ENCODE data around the gene FBXL15. TPM values are rescaled to one million over a fixed set of nuclear protein-coding genes. Genes with fewer than 3 reads are reported as not detected.
A peak's percentile ranks its signal among the peaks of the same experiment; 100 is the strongest.

FBXL15 gene
- total and polyA plus RNA-seq, 9 of the 15 experiments (the other 6 are each of a cell fraction or from before 2014, with no cell fraction given), result 0.08 to 25.9 (median 3.5) TPM

GRCh38 chr10:102420714-102421506 is at the start of gene FBXL15 (continued):
- no peak for TF ChIP-seq AFF1 (IDR thresholded peaks at IDR 0.05; ENCODE audit: low read depth in 1 of 2, partially characterized antibody in 2 of 2)
- TF ChIP-seq BCLAF1 (IDR thresholded peaks at IDR 0.05; ENCODE audit: borderline replicate concordance in 1 of 2, control insufficient read depth in 1 of 2, low read depth in 2 of 2, low read length in 1 of 2), result peak in 1 of 2 experiments; percentile 79; a peak in 1 of 4 replicates
- TF ChIP-seq TAF1 (IDR thresholded peaks at IDR 0.05; ENCODE audit: control insufficient read depth, extremely low read depth, insufficient read depth, low read length, severe bottlenecking), result peak; percentile 67
- no peak for TF ChIP-seq PYGO2 (tag; IDR thresholded peaks at IDR 0.05)
- TF ChIP-seq ZNF175 (CRISPR knock-in tag; IDR thresholded peaks at IDR 0.05; ENCODE audit: low read depth), result no peak
- no peak for TF ChIP-seq MEF2A (IDR thresholded peaks at IDR 0.05; ENCODE audit: control insufficient read depth, low read depth, low read length)
- no peak for TF ChIP-seq MAFF (IDR thresholded peaks at IDR 0.05; ENCODE audit: low read length)
- TF ChIP-seq MTA3 (IDR thresholded peaks at IDR 0.05; ENCODE audit: borderline replicate concordance), result peak; percentile 42; the same call in 1 of the 2 replicates
- TF ChIP-seq TAF9B (IDR thresholded peaks at IDR 0.05; ENCODE audit: partially characterized antibody), result no peak
- no peak for TF ChIP-seq COPS2 (conservative IDR thresholded peaks at IDR 0.05)
- no peak for TF ChIP-seq POLR3A (IDR thresholded peaks at IDR 0.05; ENCODE audit: borderline replicate concordance, extremely low read depth, insufficient read depth, insufficient read length)
- no peak for TF ChIP-seq CAMTA2 (CRISPR knock-in tag; conservative IDR thresholded peaks at IDR 0.05)
- TF ChIP-seq ZFP91 (CRISPR knock-in tag; IDR thresholded peaks at IDR 0.05), result no peak
- TF ChIP-seq CBX8 (IDR thresholded peaks at IDR 0.05; ENCODE audit: borderline replicate concordance, extremely low read depth, low read depth, low read length, poor library complexity, severe bottlenecking), result no peak
- peak; percentile 46; the same call in 1 of the 2 replicates for TF ChIP-seq ZSCAN29 (IDR thresholded peaks at IDR 0.05)
- peak; percentile 81 for TF ChIP-seq SP1 (CRISPR knock-in tag; IDR thresholded peaks at IDR 0.05)
- TF ChIP-seq ZNF717 (CRISPR knock-in tag; IDR thresholded peaks at IDR 0.05), result no peak
